Urinary bladder (tissue), 4 donors: ENCODE data around the gene MAML1. TPM values are rescaled to one million over a fixed set of nuclear protein-coding genes. Genes with fewer than 3 reads are reported as not detected.
A peak's percentile ranks its signal among the peaks of the same experiment; 100 is the strongest.

Experiments
- DNase-seq: peaks from one replicate; pipeline ENCODE4 v3.0.0-alpha.2; 2015; ENCODE audit errors: extremely low spot score
- H3K27ac ChIP-seq: one replicate; pipeline ENCODE4 v1.5.1; 2013; ENCODE audit warnings: low read depth, mild to moderate bottlenecking, moderate library complexity
- H3K36me3 ChIP-seq: one replicate; pipeline ENCODE4 v1.6.1; 2013; ENCODE audit warnings: mild to moderate bottlenecking, moderate library complexity; ENCODE audit not compliant: insufficient read depth
- H3K4me1 ChIP-seq: one replicate; pipeline ENCODE4 v1.6.1; 2013; ENCODE audit warnings: mild to moderate bottlenecking, moderate library complexity; ENCODE audit not compliant: insufficient read depth
- H3K4me3 ChIP-seq: one replicate; pipeline ENCODE4 v1.5.1; 2013; ENCODE audit warnings: low read depth, low read length
- WGBS: extraction: QIAGEN DNeasy Blood & Tissue Kit; methylation state at CpG from one replicate; pipeline ENCODE4 v1.1.7; 2013; 5-methylcytosine and 5-hydroxymethylcytosine counted together
- polyA plus RNA-seq: library from polyadenylated mRNA; stranded (reverse); fragments of 200-250 nt; gene quantifications from one replicate; pipeline ENCODE4 v1.2.3, GENCODE V29; 2013
- total RNA-seq: library from RNA; depleted of rRNA; stranded (reverse); fragments of >200 nt; gene quantifications from one replicate; pipeline ENCODE4 v1.2.3, GENCODE V29; 2014
- donor health status: healthy with polysubstance abuse.
- donor health status: healthy.

Gene MAML1
- total and polyA plus RNA-seq, 2 donors: 14.4 to 19.8 TPM

GRCh38 chr5:179816796-179817469 is 84.3 kb downstream of the MAML1 start:
- Histone ChIP-seq H3K4me3 (peak overlapping the region; percentile 44), H3K27ac (peak overlapping the region; percentile 11), H3K36me3 (no peaks in the 10 kb centered on the region), H3K4me1 (no peaks in the 10 kb centered on the region)
- WGBS: under 1% methylated on average over 72 of the region's 72 CpGs
- no peak for DNase-seq

DNA sequence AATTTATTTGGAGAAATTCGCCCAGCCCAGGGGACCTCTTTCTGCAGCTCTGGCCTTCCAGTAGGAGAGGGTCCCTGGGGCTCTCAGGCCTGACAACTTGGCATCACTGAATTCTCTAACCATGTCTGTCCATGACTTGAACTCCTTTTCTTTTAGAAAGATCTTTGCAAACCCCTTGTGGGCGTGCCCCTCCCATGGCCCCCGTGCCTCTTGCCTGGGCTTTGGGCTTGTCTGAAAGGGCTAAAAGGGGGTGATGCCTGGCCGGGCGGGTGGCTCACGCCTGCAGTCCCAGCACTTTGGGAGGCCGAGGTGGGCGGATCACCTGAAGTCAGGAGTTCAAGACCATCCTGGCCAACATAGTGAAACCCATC is 84.8 kb downstream of the MAML1 start:
- Histone ChIP-seq H3K4me3 (peak overlapping the region; percentile 44), H3K36me3 (no peaks in the 10 kb centered on the region), H3K27ac (no peak overlapping the region), H3K4me1 (no peaks in the 10 kb centered on the region)
- no peak for DNase-seq
- WGBS: 84% methylated on average over 8 of the region's 8 CpGs

GRCh38 chr5:179817890-179818745 is 85.5 kb downstream of the MAML1 start:
- no peaks in the 10 kb centered on the region for H3K4me1 ChIP-seq

DNA sequence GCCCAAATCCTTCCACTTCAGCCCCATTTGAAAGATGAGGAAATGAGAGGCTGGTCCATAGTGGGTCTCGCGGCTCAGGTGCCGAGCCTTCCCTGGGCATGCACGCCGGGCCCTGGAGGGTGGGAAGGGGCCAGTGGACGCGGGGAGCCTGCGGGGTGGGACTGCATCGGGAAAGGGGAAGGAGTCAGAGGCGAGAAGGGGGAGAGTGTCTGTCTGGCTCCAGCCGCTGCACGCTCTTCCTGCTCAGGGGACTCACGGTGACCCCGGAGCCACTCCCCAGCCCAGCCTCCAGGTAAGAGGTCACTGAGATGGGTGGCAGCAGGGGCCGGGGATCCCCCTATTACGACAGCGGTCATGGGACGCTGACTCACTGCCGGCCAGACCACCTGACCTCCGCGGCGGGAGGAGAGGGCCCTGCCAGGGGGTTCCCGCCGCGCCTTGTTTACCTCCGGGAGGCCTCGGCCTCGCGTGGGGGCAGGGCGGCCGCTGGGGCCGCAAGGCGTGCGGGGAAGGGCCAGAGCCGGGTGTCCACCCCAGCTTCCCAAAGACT is 86.2 kb downstream of the MAML1 start:
- peak overlapping the region; percentile 99 for H3K27ac ChIP-seq
- 1% methylated on average over 35 of the region's 35 CpGs for WGBS
- no peaks in the 10 kb centered on the region for H3K4me1 ChIP-seq
- DNase-seq: peak; percentile 82
- peak overlapping the region; percentile 21 for H3K4me3 ChIP-seq
- H3K36me3 ChIP-seq: no peaks in the 10 kb centered on the region

More at GRCh38 chr5:179817890-179818745, 85.5 kb downstream of the MAML1 start:
- 57% methylated on average over 14 of the region's 14 CpGs for WGBS
- Histone ChIP-seq H3K36me3 (no peaks in the 10 kb centered on the region), H3K27ac (peak overlapping the region; percentile 93), H3K4me3 (peak overlapping the region; percentile 21)
- no peak for DNase-seq

DNA sequence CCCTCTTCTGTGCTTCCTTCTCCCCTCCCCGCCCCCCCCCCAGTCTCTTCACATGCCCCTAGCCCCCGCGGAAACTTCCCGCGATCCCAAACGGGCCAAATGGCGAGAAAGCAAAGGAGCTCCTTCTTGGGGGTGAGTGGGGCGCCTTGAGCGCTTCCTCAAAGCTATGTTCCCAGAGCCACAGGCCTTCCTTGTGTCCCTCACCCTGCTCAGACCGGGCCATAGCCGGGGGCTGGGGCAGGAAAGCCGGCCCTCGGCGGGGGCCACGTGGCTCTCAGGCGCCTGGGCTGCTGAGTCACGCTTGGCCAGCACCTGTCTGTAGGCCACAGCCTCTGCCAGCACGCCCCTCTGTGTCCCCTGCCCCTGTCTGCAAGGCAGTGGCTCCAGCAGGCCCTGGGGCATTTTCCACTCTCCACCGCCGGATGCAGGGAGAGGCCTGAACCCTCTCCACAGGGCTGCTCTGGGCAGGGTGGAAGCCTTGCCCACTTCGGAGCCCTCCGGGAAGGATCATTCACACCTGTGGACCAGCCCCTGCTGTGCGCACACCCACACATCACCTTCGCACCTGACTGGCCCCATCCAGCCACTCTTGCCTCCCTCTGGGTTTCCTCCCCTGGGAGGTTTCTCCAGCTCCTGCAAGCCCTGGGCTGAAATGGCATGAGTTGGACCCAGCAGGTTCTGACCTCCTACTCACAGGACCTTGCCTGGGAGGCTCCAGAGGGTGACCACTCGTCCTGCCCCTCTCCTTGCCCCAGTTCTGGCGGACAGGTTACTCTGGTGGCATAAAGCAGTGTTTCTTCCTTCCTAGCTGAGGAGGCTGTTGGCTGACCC is 86.9 kb downstream of the MAML1 start:
- H3K4me1 ChIP-seq: no peaks in the 10 kb centered on the region
- no peaks in the 10 kb centered on the region for H3K36me3 ChIP-seq
- peak overlapping the region; percentile 99 for H3K27ac ChIP-seq
- no peak for DNase-seq
- WGBS: 21% methylated on average over 26 of the region's 26 CpGs
- H3K4me3 ChIP-seq: peak overlapping the region; percentile 87

- H3K27ac ChIP-seq: peak overlapping the region; percentile 99
- DNase-seq: no peak
- 45% methylated on average over 12 of the region's 12 CpGs for WGBS
- no peaks in the 10 kb centered on the region for H3K4me1 ChIP-seq
- H3K4me3 ChIP-seq: peak overlapping the region; percentile 87
- no peaks in the 10 kb centered on the region for H3K36me3 ChIP-seq
Observed at GRCh38 chr5:179820127-179820482, 87.5 kb downstream of the MAML1 start.

- Histone ChIP-seq H3K27ac (peak within 1 kb of the TSS; percentile 99), H3K36me3 (no peaks in the 10 kb centered on the region), H3K4me3 (peak within 1 kb of the TSS; percentile 87), H3K4me1 (no peaks in the 10 kb centered on the region)
- under 1% methylated on average over 80 of the region's 81 CpGs for WGBS
- DNase-seq: no peak
Observed at GRCh38 chr5:179820483-179821297, 88.1 kb downstream of the MAML1 start, which contains the start of gene SQSTM1. Gene SQSTM1, plus strand, starts transcription at chr5:179820905. Its CDS starts 32 bp downstream, at chr5:179820937.

GRCh38 chr5:179821298-179822058 is 88.9 kb downstream of the MAML1 start:
- whole genome bisulfite sequencing: under 1% methylated on average over 54 of the region's 54 CpGs
- H3K27ac ChIP-seq: peak overlapping the region; percentile 99
- peak overlapping the region; percentile 87 for H3K4me3 ChIP-seq
- no peaks in the 10 kb centered on the region for H3K4me1 ChIP-seq
- H3K36me3 ChIP-seq: no peaks in the 10 kb centered on the region
- peak; percentile 82 for DNase-seq

DNA sequence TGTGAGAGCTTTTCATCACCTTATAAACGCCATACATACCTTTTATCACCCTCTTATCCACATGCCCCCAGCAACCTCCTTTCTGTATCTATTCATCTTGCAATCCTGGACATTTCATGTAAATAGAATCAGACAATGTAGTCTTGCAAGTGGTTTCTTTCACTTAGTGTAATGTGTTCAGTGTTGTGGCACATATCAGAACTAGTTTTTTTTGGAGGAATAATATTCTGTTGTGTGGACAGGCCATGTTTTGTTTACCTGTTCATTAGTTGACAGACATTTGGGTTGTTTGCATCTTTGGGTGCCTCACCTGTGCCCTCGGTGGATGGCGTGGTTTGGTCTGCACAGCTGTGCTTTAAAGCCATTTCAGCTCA is 89.4 kb downstream of the MAML1 start:
- H3K4me3 ChIP-seq: peak overlapping the region; percentile 87
- 46% methylated on average over 3 of the region's 3 CpGs for WGBS
- no peak overlapping the region for H3K27ac ChIP-seq
- no peak for DNase-seq
- H3K36me3 ChIP-seq: no peaks in the 10 kb centered on the region
- H3K4me1 ChIP-seq: no peaks in the 10 kb centered on the region

- 60% methylated on average over 8 of the region's 8 CpGs for whole genome bisulfite sequencing
- no peak for DNase-seq
- H3K27ac ChIP-seq: no peak overlapping the region
- H3K4me3 ChIP-seq: peak overlapping the region; percentile 87
- no peaks in the 10 kb centered on the region for H3K4me1 ChIP-seq
- no peaks in the 10 kb centered on the region for H3K36me3 ChIP-seq
Observed at GRCh38 chr5:179822444-179822990, 89.9 kb downstream of the MAML1 start.

DNA sequence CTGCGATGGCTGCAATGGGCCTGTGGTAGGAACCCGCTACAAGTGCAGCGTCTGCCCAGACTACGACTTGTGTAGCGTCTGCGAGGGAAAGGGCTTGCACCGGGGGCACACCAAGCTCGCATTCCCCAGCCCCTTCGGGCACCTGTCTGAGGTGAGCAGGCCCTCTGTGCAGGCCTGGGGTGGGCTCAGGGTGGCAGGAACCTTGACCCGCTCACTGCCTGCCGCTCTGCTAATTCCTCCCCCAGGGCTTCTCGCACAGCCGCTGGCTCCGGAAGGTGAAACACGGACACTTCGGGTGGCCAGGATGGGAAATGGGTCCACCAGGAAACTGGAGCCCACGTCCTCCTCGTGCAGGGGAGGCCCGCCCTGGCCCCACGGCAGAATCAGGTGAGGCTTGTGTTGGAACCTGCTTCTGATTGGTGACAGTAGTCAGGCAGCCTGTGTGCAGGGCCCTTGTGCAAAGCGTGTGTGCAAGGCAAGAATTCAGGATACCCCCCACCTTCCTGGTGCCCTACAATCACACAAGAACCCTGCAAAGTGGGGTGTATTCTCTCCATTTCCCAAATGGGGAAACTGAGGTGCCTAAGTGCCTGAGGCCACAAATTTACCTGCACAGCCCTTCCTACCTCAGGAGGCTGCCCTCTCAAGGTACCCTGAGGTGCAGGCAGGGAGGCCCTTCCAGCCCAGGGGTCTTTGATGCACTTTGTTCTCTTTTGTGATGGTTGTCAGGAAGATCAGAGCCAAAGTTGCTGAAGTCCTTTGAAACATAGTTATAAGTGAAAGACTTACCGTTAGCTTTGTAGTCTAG is 91.5 kb downstream of the MAML1 start:
- Histone ChIP-seq H3K4me1 (no peaks in the 10 kb centered on the region), H3K36me3 (peaks cover 1% of the 10 kb centered on the region), H3K27ac (no peak overlapping the region), H3K4me3 (no peak overlapping the region)
- WGBS: 91% methylated on average over 22 of the region's 22 CpGs
- no peak for DNase-seq
